ENCODE measurements around the gene ROMO1. TPM values are rescaled to one million over a fixed set of nuclear protein-coding genes. Genes with fewer than 3 reads are reported as not detected.

The ROMO1 gene
- total and polyA plus RNA-seq, 10 of the 15 experiments (the other 5 are each of a cell fraction or from before 2014, with no cell fraction given), result 23.2 to 631 (median 352) TPM

- TF ChIP-seq BCL11A (IDR thresholded peaks at IDR 0.05; ENCODE audit: low read depth, low read length) (no peak), SMC3 (IDR thresholded peaks at IDR 0.05; ENCODE audit: borderline replicate concordance, low read length) (0 out of 2 replicates have a peak, but pooled peaks have one; percentile 0), ASH2L (IDR thresholded peaks at IDR 0.05; ENCODE audit: borderline replicate concordance, low read depth) (0 out of 2 replicates have a peak, but pooled peaks have one; percentile 50), RBBP5 (conservative IDR thresholded peaks at IDR 0.05) (no peak), KLF5 (IDR thresholded peaks at IDR 0.05; ENCODE audit: partially characterized antibody) (peak; percentile 53), EGR1 (IDR thresholded peaks at IDR 0.05; ENCODE audit: borderline replicate concordance in 1 of 2, low read depth in 2 of 2, low read length in 2 of 2) (peak in 1 of 2 experiments; percentile 49; a peak in 1 of 3 replicates), IRF4 (IDR thresholded peaks at IDR 0.05; ENCODE audit: low read depth, low read length) (no peak), TBL1XR1 (IDR thresholded peaks at IDR 0.05; ENCODE audit: low read depth, low read length) (no peak), EZH2 (IDR thresholded peaks at IDR 0.05; ENCODE audit: borderline replicate concordance, control insufficient read depth, low read depth, low read length) (no peak), SREBF2 (IDR thresholded peaks at IDR 0.05; ENCODE audit: low read length) (peak; percentile 41; the same call in 1 of the 2 replicates), CBX5 (IDR thresholded peaks at IDR 0.05; ENCODE audit: low read depth) (0 out of 2 replicates have a peak, but pooled peaks have one; percentile 51), POLR2AphosphoS2 (IDR thresholded peaks at IDR 0.05; ENCODE audit: low read depth, low read length) (peak; percentile 76; the same call in 1 of the 2 replicates), YBX1 (IDR thresholded peaks at IDR 0.05) (no peak), EED (IDR thresholded peaks at IDR 0.05; ENCODE audit: low read depth) (no peak), USF1 (IDR thresholded peaks at IDR 0.05; ENCODE audit: borderline replicate concordance, extremely low read length, insufficient read depth, low read depth, low read length) (no peak), POLR2AphosphoS5 (IDR thresholded peaks at IDR 0.05; ENCODE audit: low read length) (peak; percentile 78; the same call in 1 of the 2 replicates), USF2 (IDR thresholded peaks at IDR 0.05; ENCODE audit: borderline replicate concordance, low read depth, low read length) (no peak), RAD51 (IDR thresholded peaks at IDR 0.05) (no peak), KDM1A (IDR thresholded peaks at IDR 0.05; ENCODE audit: borderline replicate concordance) (no peak), CREM (IDR thresholded peaks at IDR 0.05; ENCODE audit: low read depth) (peak; percentile 98), RELA (IDR thresholded peaks at IDR 0.05; ENCODE audit: borderline replicate concordance, partially characterized antibody) (peak; percentile 19), MYB (IDR thresholded peaks at IDR 0.05; ENCODE audit: borderline replicate concordance, low read depth, low read length) (no peak), ZBTB11 (CRISPR knock-in tag; IDR thresholded peaks at IDR 0.05) (peak; percentile 55; the same call in 1 of the 2 replicates)
- TF ChIP-seq, protein P1, sequence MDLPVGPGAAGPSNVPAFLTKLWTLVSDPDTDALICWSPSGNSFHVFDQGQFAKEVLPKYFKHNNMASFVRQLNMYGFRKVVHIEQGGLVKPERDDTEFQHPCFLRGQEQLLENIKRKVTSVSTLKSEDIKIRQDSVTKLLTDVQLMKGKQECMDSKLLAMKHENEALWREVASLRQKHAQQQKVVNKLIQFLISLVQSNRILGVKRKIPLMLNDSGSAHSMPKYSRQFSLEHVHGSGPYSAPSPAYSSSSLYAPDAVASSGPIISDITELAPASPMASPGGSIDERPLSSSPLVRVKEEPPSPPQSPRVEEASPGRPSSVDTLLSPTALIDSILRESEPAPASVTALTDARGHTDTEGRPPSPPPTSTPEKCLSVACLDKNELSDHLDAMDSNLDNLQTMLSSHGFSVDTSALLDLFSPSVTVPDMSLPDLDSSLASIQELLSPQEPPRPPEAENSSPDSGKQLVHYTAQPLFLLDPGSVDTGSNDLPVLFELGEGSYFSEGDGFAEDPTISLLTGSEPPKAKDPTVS (IDR thresholded peaks at IDR 0.05; ENCODE audit: low read depth, low read length), result no peak
Measured at GRCh38 chr20:35699127-35699956, at the start of gene ROMO1, which contains the start of gene NFS1 (continued).

Data from GM12878 (cell line).